ENCODE data around the gene TENM4.

TENM4 gene

GRCh38 chr11:78690352-78690987 lies 750.4 kb downstream of the TENM4 start:
- no peak overlapping the region for H3K4me3 ChIP-seq (ENCODE audit: low read depth, low read length)
- CTCF ChIA-PET, result interaction anchor here (0.6 to 1.5 kb wide), 5 partner anchors 11 to 220 kb away, joined by 3 to 6 read pairs (median 3); no protein-coding TSS in a partner anchor
- TF ChIP-seq, protein P1, sequence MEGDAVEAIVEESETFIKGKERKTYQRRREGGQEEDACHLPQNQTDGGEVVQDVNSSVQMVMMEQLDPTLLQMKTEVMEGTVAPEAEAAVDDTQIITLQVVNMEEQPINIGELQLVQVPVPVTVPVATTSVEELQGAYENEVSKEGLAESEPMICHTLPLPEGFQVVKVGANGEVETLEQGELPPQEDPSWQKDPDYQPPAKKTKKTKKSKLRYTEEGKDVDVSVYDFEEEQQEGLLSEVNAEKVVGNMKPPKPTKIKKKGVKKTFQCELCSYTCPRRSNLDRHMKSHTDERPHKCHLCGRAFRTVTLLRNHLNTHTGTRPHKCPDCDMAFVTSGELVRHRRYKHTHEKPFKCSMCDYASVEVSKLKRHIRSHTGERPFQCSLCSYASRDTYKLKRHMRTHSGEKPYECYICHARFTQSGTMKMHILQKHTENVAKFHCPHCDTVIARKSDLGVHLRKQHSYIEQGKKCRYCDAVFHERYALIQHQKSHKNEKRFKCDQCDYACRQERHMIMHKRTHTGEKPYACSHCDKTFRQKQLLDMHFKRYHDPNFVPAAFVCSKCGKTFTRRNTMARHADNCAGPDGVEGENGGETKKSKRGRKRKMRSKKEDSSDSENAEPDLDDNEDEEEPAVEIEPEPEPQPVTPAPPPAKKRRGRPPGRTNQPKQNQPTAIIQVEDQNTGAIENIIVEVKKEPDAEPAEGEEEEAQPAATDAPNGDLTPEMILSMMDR (IDR thresholded peaks at IDR 0.05; ENCODE audit: insufficient read depth, low read length, missing control alignments), result no peak
- no peak for DNase-seq (ENCODE audit: low read depth, low spot score)
- POLR2A ChIA-PET, result no interaction called here

DNA sequence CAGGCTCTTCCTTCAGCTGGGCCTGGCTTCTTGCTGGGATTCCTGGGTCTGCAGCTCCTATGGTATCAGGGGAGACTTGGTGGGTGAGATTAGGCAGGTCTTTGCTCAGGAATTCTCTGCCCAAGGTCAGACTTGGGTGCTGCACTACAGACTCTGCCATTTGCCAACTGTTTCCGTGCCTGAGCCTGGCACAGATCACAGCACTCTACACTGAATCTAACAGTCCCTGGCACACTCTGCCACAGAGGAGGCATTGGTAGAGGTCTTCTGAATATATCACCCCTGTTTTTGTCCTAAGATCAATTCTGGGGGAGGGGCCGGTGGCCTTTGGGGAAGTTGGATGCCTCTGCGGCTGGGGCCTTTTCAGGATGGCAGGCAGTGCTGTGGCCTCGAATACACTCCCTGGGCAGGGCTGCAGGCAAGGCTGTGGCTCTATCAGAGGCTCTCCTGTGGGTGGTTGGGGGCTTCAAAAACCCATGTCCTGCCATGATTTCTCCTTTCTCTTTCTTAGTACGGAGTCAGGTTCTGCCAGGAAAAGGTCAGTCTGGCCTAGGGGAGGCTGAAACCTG lies 751.2 kb downstream of the TENM4 start:
- ChIA-PET POLR2A (no interaction called here), CTCF (interaction anchor here (1.0 to 3.4 kb wide), 4 partner anchors 8 to 221 kb away, joined by 3 to 23 read pairs (median 8); no protein-coding TSS in a partner anchor)
- H3K4me3 ChIP-seq (ENCODE audit: low read depth, low read length), result no peak overlapping the region
- TF ChIP-seq, protein P1 (IDR thresholded peaks at IDR 0.05; ENCODE audit: insufficient read depth, low read length, missing control alignments), result no peak
- DNase-seq (ENCODE audit: low read depth, low spot score), result no peak

DNA sequence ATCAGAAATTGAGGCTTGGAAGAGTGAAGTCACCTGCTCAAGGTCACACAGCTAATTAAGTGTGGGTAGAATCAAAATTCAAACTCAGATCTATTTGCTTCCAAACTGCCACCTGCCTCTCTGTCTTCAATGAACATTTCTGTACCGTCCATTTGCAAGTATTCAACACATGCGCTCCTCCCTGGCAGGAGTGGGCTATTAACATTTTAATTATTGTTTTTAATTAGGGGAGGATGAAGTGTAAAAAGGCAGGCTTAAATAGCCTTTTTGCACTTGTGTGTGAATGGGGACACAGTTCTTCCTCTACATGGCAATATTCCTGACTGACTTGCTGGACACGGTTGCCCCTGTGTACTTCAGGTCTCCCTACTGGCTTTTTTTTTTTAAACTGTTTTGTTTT lies 751.7 kb downstream of the TENM4 start:
- H3K4me3 ChIP-seq (ENCODE audit: low read depth, low read length), result no peak overlapping the region
- no peak for DNase-seq (ENCODE audit: low read depth, low spot score)
- TF ChIP-seq, protein P1 (IDR thresholded peaks at IDR 0.05; ENCODE audit: insufficient read depth, low read length, missing control alignments), result no peak
- ChIA-PET CTCF (interaction anchor here (2.0 to 3.4 kb wide), 2 partner anchors 9 to 43 kb away, joined by 9 to 23 read pairs; no protein-coding TSS in a partner anchor), POLR2A (no interaction called here)

GRCh38 chr11:78688460-78688859 lies 752.4 kb downstream of the TENM4 start:
- H3K4me3 ChIP-seq (ENCODE audit: low read depth, low read length), result no peak overlapping the region
- ChIA-PET CTCF (interaction anchor here (2.0 to 3.4 kb wide), 2 partner anchors 10 to 42 kb away, joined by 9 to 23 read pairs; no protein-coding TSS in a partner anchor), POLR2A (no interaction called here)
- TF ChIP-seq, protein P1 (IDR thresholded peaks at IDR 0.05; ENCODE audit: insufficient read depth, low read length, missing control alignments), result no peak
- no peak for DNase-seq (ENCODE audit: low read depth, low spot score)

- no peak for DNase-seq (ENCODE audit: low read depth, low spot score)
- CTCF ChIA-PET, result interaction anchor here (1.0 to 1.6 kb wide), 3 partner anchors 14 to 39 kb away, joined by 3 to 5 read pairs (median 4); no protein-coding TSS in a partner anchor
- POLR2A ChIA-PET, result no interaction called here
- TF ChIP-seq, protein P1 (IDR thresholded peaks at IDR 0.05; ENCODE audit: insufficient read depth, low read length, missing control alignments), result no peak
- no peak overlapping the region for H3K4me3 ChIP-seq (ENCODE audit: low read depth, low read length)
Observed at GRCh38 chr11:78685156-78685555, 755.7 kb downstream of the TENM4 start.

DNA sequence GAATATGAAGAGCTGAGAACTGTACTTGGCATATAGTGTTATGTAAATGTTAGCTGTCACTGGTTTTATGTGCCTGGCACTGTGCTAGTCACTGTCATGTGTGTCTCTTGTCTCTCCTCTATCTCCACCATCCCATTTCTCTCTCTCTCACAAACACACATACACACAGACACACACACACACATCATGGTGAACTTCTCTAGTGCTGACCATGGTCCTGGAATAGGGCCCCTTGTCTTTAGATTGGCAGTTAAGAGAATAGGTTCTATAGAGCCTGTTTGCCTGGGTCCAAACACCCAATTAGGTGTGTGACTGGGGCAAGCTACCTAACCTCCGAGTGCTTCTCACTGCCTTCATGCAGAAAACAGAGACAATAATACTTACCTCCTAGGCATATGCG lies 756.5 kb downstream of the TENM4 start:
- DNase-seq (ENCODE audit: low read depth, low spot score), result no peak
- no peak overlapping the region for H3K4me3 ChIP-seq (ENCODE audit: low read depth, low read length)
- TF ChIP-seq, protein P1 (IDR thresholded peaks at IDR 0.05; ENCODE audit: insufficient read depth, low read length, missing control alignments), result no peak
- ChIA-PET POLR2A (no interaction called here), CTCF (interaction anchor here (1.0 to 1.6 kb wide), 3 partner anchors 14 to 39 kb away, joined by 3 to 5 read pairs (median 4); no protein-coding TSS in a partner anchor)
